Measurements from ENCODE around the gene SCYGR1. TPM values are rescaled to one million over a fixed set of nuclear protein-coding genes. Genes with fewer than 3 reads are reported as not detected.

SCYGR1 gene
- total RNA-seq, 2 donors from 2014 or later: not detected

DNA sequence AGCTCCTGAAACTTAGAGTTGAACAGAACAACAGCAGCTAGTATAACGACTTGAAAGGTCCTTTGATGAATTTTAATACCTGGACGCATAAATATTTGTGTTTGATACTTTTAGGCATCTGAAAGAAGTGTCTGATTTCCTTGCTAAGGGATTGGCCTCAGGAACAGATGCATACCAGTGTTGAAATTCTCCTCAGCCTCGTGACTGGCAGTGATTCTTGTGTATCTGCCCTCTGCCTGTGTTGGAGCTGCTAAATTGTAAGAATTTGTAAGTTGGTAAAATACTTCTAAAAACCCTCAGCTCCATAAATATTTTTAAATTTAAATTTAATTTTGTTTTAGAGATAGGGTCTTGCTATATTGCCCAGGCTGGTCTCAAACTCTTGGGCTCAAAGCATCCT, 22.4 kb upstream of the SCYGR1 start:
- H3K27ac ChIP-seq: no peak overlapping the region
- TF ChIP-seq POLR2A (IDR thresholded peaks at IDR 0.05): no peak
- TF ChIP-seq, protein P1, sequence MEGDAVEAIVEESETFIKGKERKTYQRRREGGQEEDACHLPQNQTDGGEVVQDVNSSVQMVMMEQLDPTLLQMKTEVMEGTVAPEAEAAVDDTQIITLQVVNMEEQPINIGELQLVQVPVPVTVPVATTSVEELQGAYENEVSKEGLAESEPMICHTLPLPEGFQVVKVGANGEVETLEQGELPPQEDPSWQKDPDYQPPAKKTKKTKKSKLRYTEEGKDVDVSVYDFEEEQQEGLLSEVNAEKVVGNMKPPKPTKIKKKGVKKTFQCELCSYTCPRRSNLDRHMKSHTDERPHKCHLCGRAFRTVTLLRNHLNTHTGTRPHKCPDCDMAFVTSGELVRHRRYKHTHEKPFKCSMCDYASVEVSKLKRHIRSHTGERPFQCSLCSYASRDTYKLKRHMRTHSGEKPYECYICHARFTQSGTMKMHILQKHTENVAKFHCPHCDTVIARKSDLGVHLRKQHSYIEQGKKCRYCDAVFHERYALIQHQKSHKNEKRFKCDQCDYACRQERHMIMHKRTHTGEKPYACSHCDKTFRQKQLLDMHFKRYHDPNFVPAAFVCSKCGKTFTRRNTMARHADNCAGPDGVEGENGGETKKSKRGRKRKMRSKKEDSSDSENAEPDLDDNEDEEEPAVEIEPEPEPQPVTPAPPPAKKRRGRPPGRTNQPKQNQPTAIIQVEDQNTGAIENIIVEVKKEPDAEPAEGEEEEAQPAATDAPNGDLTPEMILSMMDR (IDR thresholded peaks at IDR 0.05): no peak
- TF ChIP-seq POLR2AphosphoS5 (IDR thresholded peaks at IDR 0.05): no peak
- WGBS: 76% methylated on average over 3 of the region's 3 CpGs
- intact Hi-C loops (cut with DNase I): no loop called here
- no peak overlapping the region for H3K4me3 ChIP-seq
- no peaks in the 10 kb centered on the region for H3K4me1 ChIP-seq (replicated peaks)
- H3K27me3 ChIP-seq (replicated peaks; ENCODE audit: insufficient read depth): no peaks in the 10 kb centered on the region
- DNase-seq (ENCODE audit: low spot score): no peak
- no peaks in the 10 kb centered on the region for H3K36me3 ChIP-seq
- no peaks in the 10 kb centered on the region for H3K9me3 ChIP-seq

DNA sequence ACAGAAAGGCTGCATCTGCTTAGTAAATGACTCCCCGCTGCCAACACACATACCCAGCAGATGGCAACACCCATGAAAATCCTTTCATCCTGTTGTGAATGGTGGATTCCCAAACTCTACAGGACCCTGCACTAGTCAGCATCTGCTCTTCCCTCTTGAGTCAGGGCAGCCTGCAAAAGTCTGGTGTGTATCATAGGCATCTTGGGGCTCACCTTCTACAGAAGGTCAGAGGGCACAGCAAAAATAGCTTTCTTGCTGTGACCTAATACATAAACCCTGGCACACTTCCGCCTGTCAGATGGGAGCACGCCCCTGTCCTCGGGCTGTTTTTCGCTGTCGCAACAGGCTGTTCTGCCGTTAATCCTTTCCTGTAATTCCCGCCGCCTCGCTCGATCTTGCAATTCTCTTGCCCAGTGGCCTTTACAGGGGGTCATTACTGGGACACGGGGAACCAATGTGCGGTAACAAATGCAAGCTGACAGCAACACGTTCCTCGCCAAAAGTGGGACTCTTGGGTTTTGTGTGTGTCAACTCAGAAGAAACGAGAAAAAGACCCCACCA, 19.9 kb upstream of the SCYGR1 start:
- H3K4me1 ChIP-seq (replicated peaks): no peaks in the 10 kb centered on the region
- no peaks in the 10 kb centered on the region for H3K27me3 ChIP-seq (replicated peaks; ENCODE audit: insufficient read depth)
- H3K4me3 ChIP-seq: no peak overlapping the region
- no peaks in the 10 kb centered on the region for H3K9me3 ChIP-seq
- H3K27ac ChIP-seq: no peak overlapping the region
- 77% methylated on average over 16 of the region's 16 CpGs for WGBS
- no peaks in the 10 kb centered on the region for H3K36me3 ChIP-seq
- no peak for TF ChIP-seq POLR2A (IDR thresholded peaks at IDR 0.05)
- TF ChIP-seq POLR2AphosphoS5 (IDR thresholded peaks at IDR 0.05): no peak
- TF ChIP-seq, protein P1 (IDR thresholded peaks at IDR 0.05): no peak
- no peak for DNase-seq (ENCODE audit: low spot score)
- intact Hi-C loops (cut with DNase I): loop anchor here (5.0 kb wide), 1 partner anchor 360 kb away; no protein-coding TSS in a partner anchor

DNA sequence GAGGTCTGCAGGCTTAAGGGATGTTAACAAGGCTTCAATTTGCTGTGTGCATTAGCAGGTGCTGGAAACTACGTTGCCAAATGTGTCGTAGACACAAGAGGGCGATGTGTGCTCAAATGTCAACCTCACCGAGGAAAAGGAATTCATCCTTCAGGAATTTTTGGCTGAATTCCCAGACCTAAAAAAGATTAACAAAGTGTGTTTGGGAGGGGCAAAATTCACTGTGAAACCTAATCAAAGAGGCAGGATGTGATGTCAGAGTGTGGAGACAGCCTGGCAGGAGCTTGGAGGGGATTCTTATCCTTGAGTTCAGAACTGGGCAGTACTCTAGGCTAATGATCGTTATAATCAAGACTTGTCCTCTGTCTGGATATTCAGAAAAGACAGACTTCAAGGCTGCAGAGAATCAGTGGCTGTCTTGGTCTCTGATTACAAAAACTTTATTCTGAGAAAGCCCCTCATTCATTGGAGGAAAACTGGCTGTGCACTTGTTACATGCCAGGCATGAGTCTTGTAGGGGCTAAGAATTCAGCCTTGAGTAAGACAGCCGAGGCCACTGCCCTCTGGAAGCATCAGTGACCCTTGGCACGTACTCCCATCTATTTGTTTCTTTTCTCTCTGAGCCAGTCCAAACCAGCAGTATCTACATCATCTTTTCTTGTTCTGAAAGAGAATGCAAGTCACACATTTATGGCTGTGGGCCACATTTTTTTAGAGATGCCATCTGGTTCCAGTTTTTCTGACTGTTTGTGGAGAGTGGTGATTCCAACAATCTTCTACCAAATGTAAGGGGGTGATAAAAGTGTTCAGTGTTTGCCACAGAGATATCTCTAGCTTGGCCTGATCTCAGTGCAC, 18.7 kb upstream of the SCYGR1 start:
- intact Hi-C loops (cut with DNase I): loop anchor here (5.0 kb wide), 1 partner anchor 361 kb away; no protein-coding TSS in a partner anchor
- Histone ChIP-seq H3K4me1 (replicated peaks) (no peaks in the 10 kb centered on the region), H3K27ac (no peak overlapping the region), H3K27me3 (replicated peaks; ENCODE audit: insufficient read depth) (no peaks in the 10 kb centered on the region), H3K36me3 (no peaks in the 10 kb centered on the region), H3K9me3 (no peaks in the 10 kb centered on the region), H3K4me3 (no peak overlapping the region)
- peak; percentile 64 for TF ChIP-seq POLR2AphosphoS5 (IDR thresholded peaks at IDR 0.05)
- TF ChIP-seq, protein P1 (IDR thresholded peaks at IDR 0.05): peak; percentile 17 to 64 (median 53)
- no peak for TF ChIP-seq POLR2A (IDR thresholded peaks at IDR 0.05)
- peak; percentile 39 for DNase-seq (ENCODE audit: low spot score)
- 3% methylated on average over 7 of the region's 7 CpGs for WGBS

DNA sequence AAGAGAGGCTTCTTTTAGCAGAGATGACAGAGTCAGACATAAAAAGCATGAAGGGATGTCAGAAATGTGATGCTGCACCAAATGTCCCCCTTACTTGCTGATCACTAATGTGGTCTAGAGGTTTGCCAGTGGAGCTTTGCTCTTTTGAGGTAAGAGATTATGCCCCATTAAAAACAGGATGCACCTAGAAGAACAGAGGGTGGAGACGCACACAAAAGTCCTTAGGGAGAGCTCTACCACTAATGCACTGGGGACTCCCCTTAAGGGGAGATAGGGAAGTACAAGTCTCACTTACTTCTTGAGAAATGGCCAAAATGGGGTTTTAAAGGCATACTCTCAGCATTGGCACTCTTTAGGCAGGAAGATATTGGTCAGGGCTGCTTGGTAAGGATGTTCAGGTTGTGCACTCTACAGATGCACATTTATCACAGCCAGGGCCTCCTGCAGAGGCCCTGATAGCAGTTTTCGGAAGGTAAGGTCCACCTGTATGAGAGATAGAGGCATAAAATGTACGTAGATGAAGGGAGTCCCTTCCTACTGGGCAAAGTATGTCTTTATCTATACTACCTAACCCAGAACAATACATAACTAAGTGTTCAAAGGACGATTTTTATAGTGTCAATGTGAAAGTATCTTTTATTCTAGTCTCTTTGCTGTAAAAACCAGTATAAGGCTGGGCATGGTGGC, 17.0 kb upstream of the SCYGR1 start:
- H3K9me3 ChIP-seq: no peaks in the 10 kb centered on the region
- TF ChIP-seq, protein P1 (IDR thresholded peaks at IDR 0.05): no peak
- TF ChIP-seq POLR2AphosphoS5 (IDR thresholded peaks at IDR 0.05): no peak
- TF ChIP-seq POLR2A (IDR thresholded peaks at IDR 0.05): no peak
- 82% methylated on average over 4 of the region's 4 CpGs for WGBS
- no peaks in the 10 kb centered on the region for H3K4me1 ChIP-seq (replicated peaks)
- H3K36me3 ChIP-seq: no peaks in the 10 kb centered on the region
- intact Hi-C loops (cut with DNase I): loop anchor here (5.0 kb wide), 1 partner anchor 363 kb away; no protein-coding TSS in a partner anchor
- H3K27ac ChIP-seq: no peak overlapping the region
- DNase-seq (ENCODE audit: low spot score): no peak
- no peak overlapping the region for H3K4me3 ChIP-seq
- H3K27me3 ChIP-seq (replicated peaks; ENCODE audit: insufficient read depth): no peaks in the 10 kb centered on the region

Data from prostate gland (tissue), 2 donors.